Measurements from ENCODE around the gene PCARE.

GRCh38 chr2:29080886-29081743, 6.8 kb upstream of the PCARE start:
- TF ChIP-seq CTCF (IDR thresholded peaks at IDR 0.05; ENCODE audit: low read depth, low read length, missing input control): no peak
- no peak for TF ChIP-seq ZBTB33 (IDR thresholded peaks at IDR 0.05)
